IMR-90 (cell line): ENCODE measurements around the gene DOK4. TPM values are rescaled to one million over a fixed set of nuclear protein-coding genes. Genes with fewer than 3 reads are reported as not detected.
A peak's percentile ranks its signal among the peaks of the same experiment; 100 is the strongest.

Experiments
- ATAC-seq: fragments of 200-7000 bp; cut with Tn5 transposase; 2 replicates; pipeline ENCODE4 v1.9.1; 2020; ENCODE audit warnings: low read depth, mild to moderate bottlenecking, moderate library complexity
- BruUV-seq: library from RNA; stranded (reverse); fragments of 400-500 nt; replicated peaks from 2 replicates; lab custom pipeline; 2021; lab: Mats Ljungman, UMichigan
- CTCF ChIA-PET: fragments of 300-600 bp; formaldehyde crosslinking; extraction: SDS; loops from one replicate; lab custom pipeline; 2021; ENCODE audit warnings: antibody characterized with exemption; lab: Yijun Ruan, JAX
- POLR2A ChIA-PET: fragments of 300-600 bp; sonication (Branson Sonifier 250); formaldehyde crosslinking; loops from one replicate; lab custom pipeline; 2022; ENCODE audit warnings: antibody characterized with exemption; ENCODE audit not compliant: unreplicated experiment; lab: Charles Lee
- DNase-seq: peaks from one replicate; pipeline ENCODE4 v3.0.0; 2013
- H2AFZ ChIP-seq: replicated peaks from 2 replicates; pipeline ENCODE3; 2013; ENCODE audit warnings: low read length, mild to moderate bottlenecking; ENCODE audit not compliant: poor library complexity
- H2AK5ac ChIP-seq: 2 replicates; pipeline ENCODE4 v1.6.1; 2013; ENCODE audit warnings: low read depth, low read length, inconsistent platforms
- H2AK9ac ChIP-seq: replicated peaks from 2 replicates; pipeline ENCODE3; 2013; ENCODE audit warnings: mild to moderate bottlenecking, low read depth, low read length, moderate library complexity; ENCODE audit not compliant: poor library complexity
- H2BK120ac ChIP-seq: 2 replicates; pipeline ENCODE4 v1.6.1; 2013; ENCODE audit warnings: low read depth, low read length, inconsistent platforms
- H2BK15ac ChIP-seq: 3 replicates; pipeline ENCODE4 v1.6.1; 2013; ENCODE audit warnings: low read depth, low read length, inconsistent platforms
- H2BK20ac ChIP-seq: 2 replicates; pipeline ENCODE4 v1.6.1; 2013; ENCODE audit warnings: low read depth, mild to moderate bottlenecking, inconsistent platforms, low read length, moderate library complexity
- H2BK5ac ChIP-seq: 2 replicates; pipeline ENCODE4 v1.6.1; 2013; ENCODE audit warnings: mild to moderate bottlenecking, low read depth, low read length, inconsistent platforms; ENCODE audit not compliant: poor library complexity, severe bottlenecking
- H3K14ac ChIP-seq: replicated peaks from 2 replicates; pipeline ENCODE4 v1.6.1; 2013; ENCODE audit warnings: low read depth, low read length, inconsistent platforms
- H3K18ac ChIP-seq: 2 replicates; pipeline ENCODE4 v1.6.1; 2013; ENCODE audit warnings: low read depth, low read length, control low read depth
- H3K23ac ChIP-seq: 2 replicates; pipeline ENCODE4 v1.6.1; 2013; ENCODE audit warnings: low read depth, low read length, inconsistent platforms
- H3K27ac ChIP-seq: 2 replicates; pipeline ENCODE4 v1.5.1; 2013; ENCODE audit warnings: mild to moderate bottlenecking, control low read depth, low read length; ENCODE audit not compliant: insufficient read depth
- H3K27me3 ChIP-seq: 2 replicates; pipeline ENCODE4 v1.6.1; 2013; ENCODE audit warnings: low read length; ENCODE audit not compliant: control insufficient read depth, insufficient read depth
- H3K36me3 ChIP-seq: 2 replicates; pipeline ENCODE4 v1.6.1; 2013; ENCODE audit warnings: low read length, mixed read lengths; ENCODE audit not compliant: control insufficient read depth, insufficient read depth
- H3K4ac ChIP-seq: 2 replicates; pipeline ENCODE4 v1.6.1; 2013; ENCODE audit warnings: low read depth, low read length, inconsistent platforms
- H3K4me1 ChIP-seq: 2 replicates; pipeline ENCODE4 v1.6.1; 2013; ENCODE audit warnings: low read length, mixed read lengths; ENCODE audit not compliant: control insufficient read depth, insufficient read depth
- H3K4me2 ChIP-seq: 2 replicates; pipeline ENCODE4 v1.6.1; 2013; ENCODE audit warnings: low read depth, mild to moderate bottlenecking, control low read depth, low read length, moderate library complexity
- H3K4me3 ChIP-seq: 2 replicates; pipeline ENCODE4 v1.5.1; 2013; ENCODE audit warnings: low read depth, mild to moderate bottlenecking, control low read depth, low read length, moderate library complexity; ENCODE audit not compliant: insufficient read depth
- H3K56ac ChIP-seq: 2 replicates; pipeline ENCODE4 v1.6.1; 2013; ENCODE audit warnings: low read length, inconsistent platforms; ENCODE audit not compliant: insufficient read depth; ENCODE audit errors: extremely low read depth
- H3K79me1 ChIP-seq, 2 experiments: 2 replicates each; pipeline ENCODE4 v1.6.1; 2013; ENCODE audit warnings: low read length in 2 of 2, inconsistent platforms in 1 of 2, low read depth in 1 of 2
- H3K9ac ChIP-seq: 2 replicates; pipeline ENCODE4 v1.6.1; 2013; ENCODE audit warnings: low read depth, low read length, control low read depth
- H3K9me1 ChIP-seq: 2 replicates; pipeline ENCODE4 v1.6.1; 2013; ENCODE audit warnings: low read length, inconsistent platforms; ENCODE audit not compliant: insufficient read depth
- H3K9me3 ChIP-seq: 2 replicates; pipeline ENCODE4 v1.6.1; 2013; ENCODE audit warnings: low read length; ENCODE audit not compliant: control insufficient read depth, insufficient read depth
- H4K20me1 ChIP-seq: 2 replicates; pipeline ENCODE4 v1.6.1; 2013; ENCODE audit warnings: low read length, inconsistent platforms; ENCODE audit not compliant: insufficient read depth
- H4K5ac ChIP-seq: 2 replicates; pipeline ENCODE4 v1.6.1; 2013; ENCODE audit warnings: mild to moderate bottlenecking, low read depth, low read length, control low read depth
- H4K8ac ChIP-seq, 2 experiments: 2 replicates each; pipeline ENCODE4 v1.6.1; 2013; ENCODE audit warnings: low read depth in 2 of 2, low read length in 2 of 2, control low read depth in 1 of 2, inconsistent platforms in 1 of 2
- H4K91ac ChIP-seq: 2 replicates; pipeline ENCODE4 v1.6.1; 2013; ENCODE audit warnings: low read depth, low read length, inconsistent platforms; ENCODE audit not compliant: insufficient read depth
- CTCF ChIP-seq: conservative IDR thresholded peaks from 2 replicates; pipeline ENCODE4 v1.5.1; 2012; ENCODE audit warnings: mild to moderate bottlenecking, low read depth, low read length, improper control_type of control experiment
- NFE2L2 ChIP-seq: fragments of 150-350 bp; IDR thresholded peaks from 2 replicates; pipeline ENCODE4 v1.6.1; 2016; ENCODE audit warnings: low read depth, mild to moderate bottlenecking, low read length
- RAD21 ChIP-seq: IDR thresholded peaks from 2 replicates; pipeline ENCODE4 v1.6.1; 2012; ENCODE audit warnings: low read length, improper control_type of control experiment
- SMC3 ChIP-seq: fragments of 150-350 bp; IDR thresholded peaks from 2 replicates; pipeline ENCODE4 v1.6.1; 2016; ENCODE audit warnings: low read depth, mild to moderate bottlenecking, antibody characterized with exemption, low read length, moderate library complexity
- WGBS, 2 experiments: methylation state at CpG; one replicate each; pipeline versions ENCODE4 v1.1.5 to v1.1.7; 2013; ENCODE audit warnings: missing lambda C conversion rate in 2 of 2; ENCODE audit not compliant: insufficient read length in 1 of 2; ENCODE audit errors: extremely low coverage in 2 of 2; 5-methylcytosine and 5-hydroxymethylcytosine counted together
- dilution Hi-C: fragments of 300-500 bp; cut with HindIII; formaldehyde crosslinking; loops from one replicate; pipeline ENCODE4 v1.14.3; 2018; ENCODE audit warnings: low sequenced_read_pairs; ENCODE audit not compliant: unreplicated experiment
- in situ Hi-C: fragments of 300-500 bp; cut with MboI; formaldehyde crosslinking; loops from 3 replicates; pipeline ENCODE4 v1.14.3; 2019; ENCODE audit warnings: low sequenced_read_pairs, inconsistent platforms, mixed read lengths
- intact Hi-C: fragments of 100-400 bp; cut with micrococcal nuclease; formaldehyde crosslinking; loops from 2 replicates; pipeline ENCODE4 v1.10.0; 2022
- polyA plus RNA-seq, 3 experiments: library from polyadenylated mRNA; depleted of rRNA; stranded (reverse); fragments of >200 nt; gene quantifications; 2 replicates each; pipeline ENCODE4 v1.2.3, GENCODE V29; 2012; ENCODE audit warnings: low replicate concordance in 1 of 3
- total RNA-seq: library from RNA; depleted of rRNA; stranded (reverse); fragments of >200 nt; gene quantifications from 2 replicates; pipeline ENCODE4 v1.2.3, GENCODE V29; 2012
- TF ChIP-seq, protein P1 (sequence below): fragments of 150-350 bp; IDR thresholded peaks from 2 replicates; pipeline ENCODE4 v1.6.1; 2017; ENCODE audit warnings: mild to moderate bottlenecking, antibody characterized with exemption, low read length, low read depth

DOK4 gene
- total and polyA plus RNA-seq, 2 of the 4 experiments (the other 2 are of a cell fraction) = 22.0 to 25.9 TPM

DNA sequence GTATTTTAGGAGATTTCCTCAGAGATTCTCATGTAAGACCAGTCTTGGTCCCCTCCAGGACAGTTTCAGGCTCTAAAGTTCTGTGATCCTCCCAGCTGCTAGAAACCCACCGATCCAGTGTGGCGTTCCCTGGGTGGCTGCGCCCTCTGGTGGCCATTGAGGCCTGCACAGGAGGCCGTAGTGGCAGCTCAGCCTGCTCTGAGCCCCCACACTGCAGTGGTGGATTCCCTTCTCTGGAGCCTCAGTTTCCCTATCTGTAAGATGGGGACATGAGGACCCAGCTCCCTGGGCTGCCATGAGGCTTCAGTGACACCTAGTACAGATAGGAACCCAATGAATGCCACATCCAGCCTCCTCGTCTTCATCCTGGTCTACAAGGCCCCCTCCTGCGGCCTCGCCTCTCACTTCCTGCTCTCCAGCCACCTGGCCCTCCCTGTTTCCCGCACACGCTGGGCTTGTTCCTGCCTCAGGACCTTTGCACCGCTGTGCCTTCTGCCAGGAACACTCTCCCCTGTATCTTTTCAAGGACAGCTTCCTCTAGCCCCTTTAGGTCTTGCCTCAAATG lies 33.6 kb upstream of the DOK4 start:
- Histone ChIP-seq H2BK15ac (no peak overlapping the region), H3K56ac (no peak overlapping the region), H3K4ac (no peak overlapping the region), H4K20me1 (no peaks in the 10 kb centered on the region), H2BK120ac (no peak overlapping the region), H3K4me1 (no peaks in the 10 kb centered on the region; the same call in 1 of the 2 replicates), H3K9me3 (no peaks in the 10 kb centered on the region), H3K9ac (no peak overlapping the region), H3K18ac (no peak overlapping the region), H3K27ac (no peak overlapping the region), H3K14ac (no peak overlapping the region), H4K91ac (no peak overlapping the region), H3K23ac (no peak overlapping the region), H2AK9ac (no peak overlapping the region), H4K5ac (no peak overlapping the region), H3K36me3 (peaks cover 20% of the 10 kb centered on the region), H2BK20ac (no peak overlapping the region), H2AK5ac (no peak overlapping the region), H4K8ac (no peak overlapping the region), H3K79me1 (no peaks in the 10 kb centered on the region), H2AFZ (peak overlapping the region; percentile 16), H2BK5ac (no peak overlapping the region), H3K9me1 (peaks cover 6% of the 10 kb centered on the region; the same call in 1 of the 2 replicates), H3K4me3 (no peak overlapping the region), H3K4me2 (no peak overlapping the region), H3K27me3 (no peaks in the 10 kb centered on the region)
- in situ Hi-C loops (loop anchor here (5.0 kb wide), 1 partner anchor 218 kb away; no protein-coding TSS in a partner anchor), intact Hi-C loops (loop anchor here (1.0 to 2.0 kb wide), 3 partner anchors 58 to 101 kb away; partner anchors contain the start of gene POLR2C), dilution Hi-C loops (no loop called here)
- WGBS, 2 experiments = 45% methylated on average over 8 of the region's 10 CpGs; no CpG with 5 or more reads in 1 of the 2 experiments
- TF ChIP-seq CTCF (peak; percentile 90), RAD21 (peak; percentile 88), SMC3 (peak; percentile 88), NFE2L2 (no peak)
- TF ChIP-seq, protein P1, sequence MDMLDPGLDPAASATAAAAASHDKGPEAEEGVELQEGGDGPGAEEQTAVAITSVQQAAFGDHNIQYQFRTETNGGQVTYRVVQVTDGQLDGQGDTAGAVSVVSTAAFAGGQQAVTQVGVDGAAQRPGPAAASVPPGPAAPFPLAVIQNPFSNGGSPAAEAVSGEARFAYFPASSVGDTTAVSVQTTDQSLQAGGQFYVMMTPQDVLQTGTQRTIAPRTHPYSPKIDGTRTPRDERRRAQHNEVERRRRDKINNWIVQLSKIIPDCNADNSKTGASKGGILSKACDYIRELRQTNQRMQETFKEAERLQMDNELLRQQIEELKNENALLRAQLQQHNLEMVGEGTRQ = no peak
- ChIA-PET POLR2A (no interaction called here), CTCF (interaction anchor here (0.5 to 1.6 kb wide), 9 partner anchors 8 to 217 kb away, joined by 3 to 8 read pairs (median 4); no protein-coding TSS in a partner anchor)
- ATAC-seq (peak; percentile 96), DNase-seq (peak; percentile 52)
- BruUV-seq = no TSS peak
